SK-N-SH (cell line): ENCODE data around the gene CCDC127. TPM values are rescaled to one million over a fixed set of nuclear protein-coding genes. Genes with fewer than 3 reads are reported as not detected.
A peak's percentile ranks its signal among the peaks of the same experiment; 100 is the strongest.
"Not testable (repeated sequence)": the region's sequence is repeated elsewhere in the genome, so short reads cannot be mapped to it uniquely, and the experiment has no call there.

ENCODE experiments used
- CTCF ChIA-PET: fragments of 300-600, 350-600 bp; formaldehyde crosslinking; extraction: SDS; loops from one replicate; lab custom pipeline; 2021; lab: Yijun Ruan, JAX
- POLR2A ChIA-PET: fragments of 350-600 bp; sonication (Branson Sonifier 250); formaldehyde crosslinking; extraction: SDS; loops from one replicate; lab custom pipeline; 2020; ENCODE audit warnings: antibody characterized with exemption, inconsistent platforms; lab: Yijun Ruan, JAX
- DNase-seq: peaks from one replicate; pipeline ENCODE4 v3.0.0; 2012
- H2AFZ ChIP-seq: fragments of 200-600 bp; sonication (generic); 2 replicates; pipeline ENCODE4 v1.8.1; 2016; ENCODE audit warnings: antibody characterized with exemption, mild to moderate bottlenecking, low read depth
- H3F3A ChIP-seq: fragments of 200-600 bp; sonication (generic); replicated peaks from 2 replicates; pipeline ENCODE3; 2016; ENCODE audit warnings: antibody characterized with exemption, mild to moderate bottlenecking; ENCODE audit not compliant: insufficient read depth
- H3K27ac ChIP-seq, 2 experiments: fragments of 200-500 bp in 1 of 2; fragments of 200-600 bp in 1 of 2; sonication (Bioruptor generic) in 1 of 2; sonication (generic), shearing (Covaris generic) in 1 of 2; 2 replicates each; pipeline versions ENCODE4 v1.5.1 to v1.6.1; 2014 to 2016; ENCODE audit warnings: low read depth in 2 of 2, inconsistent platforms in 1 of 2, low read length in 1 of 2, mild to moderate bottlenecking in 1 of 2, mixed read lengths in 1 of 2
- H3K27me3 ChIP-seq: fragments of 200-600 bp; sonication (generic), shearing (Covaris generic); 2 replicates; pipeline ENCODE4 v1.6.1; 2016; ENCODE audit warnings: mixed run types; ENCODE audit not compliant: insufficient read depth
- H3K36me3 ChIP-seq, 2 experiments: fragments of 200-500 bp in 1 of 2; fragments of 200-600 bp in 1 of 2; sonication (Bioruptor generic) in 1 of 2; sonication (generic) in 1 of 2; replicated peaks in 1 of 2; 2 replicates each; pipeline versions ENCODE3 to v1.5.1; 2014 to 2016; ENCODE audit warnings: low read length in 1 of 2, mild to moderate bottlenecking in 1 of 2; ENCODE audit not compliant: insufficient read depth in 2 of 2, control insufficient read depth in 1 of 2
- H3K4me1 ChIP-seq, 2 experiments: fragments of 200-500 bp in 1 of 2; fragments of 200-600 bp in 1 of 2; sonication (Bioruptor generic) in 1 of 2; sonication (generic), shearing (Covaris generic) in 1 of 2; 2 replicates each; pipeline versions ENCODE4 v1.5.1 to v1.6.1; 2014 to 2016; ENCODE audit warnings: low read depth in 1 of 2, low read length in 1 of 2, mixed run types in 1 of 2; ENCODE audit not compliant: insufficient read depth in 2 of 2, control insufficient read depth in 1 of 2
- H3K4me2 ChIP-seq: fragments of 200-600 bp; sonication (generic), shearing (Covaris generic); 2 replicates; pipeline ENCODE4 v1.6.1; 2017; ENCODE audit warnings: mixed run types
- H3K4me3 ChIP-seq, 2 experiments: fragments of 200-500 bp in 1 of 2; fragments of 200-600 bp in 1 of 2; sonication (Bioruptor generic) in 1 of 2; sonication (generic), shearing (Covaris generic) in 1 of 2; 2 replicates each; pipeline versions ENCODE4 v1.5.1 to v1.8.1; 2014 to 2016; ENCODE audit warnings: low read depth in 2 of 2, inconsistent platforms in 1 of 2, low read length in 1 of 2, mild to moderate bottlenecking in 1 of 2, mixed read lengths in 1 of 2, moderate library complexity in 1 of 2
- H3K79me2 ChIP-seq: fragments of 200-600 bp; sonication (generic); 2 replicates; pipeline ENCODE4 v1.8.1; 2017; ENCODE audit warnings: mild to moderate bottlenecking; ENCODE audit not compliant: insufficient read depth
- H3K9ac ChIP-seq: fragments of 200-600 bp; sonication (generic); 2 replicates; pipeline ENCODE4 v1.6.1; 2017; ENCODE audit warnings: mixed run types
- H3K9me2 ChIP-seq: fragments of 200-600 bp; sonication (generic); 2 replicates; pipeline ENCODE4 v1.6.1; 2017; ENCODE audit warnings: mixed run types
- H3K9me3 ChIP-seq: fragments of 200-600 bp; sonication (generic); 2 replicates; pipeline ENCODE4 v1.6.1; 2017; ENCODE audit warnings: mixed run types, mild to moderate bottlenecking, moderate library complexity
- H4K20me1 ChIP-seq: fragments of 200-600 bp; sonication (generic); 2 replicates; pipeline ENCODE4 v1.6.1; 2017; ENCODE audit warnings: mild to moderate bottlenecking, mixed run types; ENCODE audit not compliant: insufficient read depth
- CTCF ChIP-seq: fragments of 200-600 bp; sonication (generic); IDR thresholded peaks from 2 replicates; pipeline ENCODE4 v1.6.1; 2017; ENCODE audit warnings: antibody characterized with exemption, mild to moderate bottlenecking, moderate library complexity
- EZH2phosphoT487 ChIP-seq: fragments of 200-600 bp; sonication (generic); IDR thresholded peaks from 2 replicates; pipeline ENCODE4 v1.6.1; 2017; ENCODE audit warnings: low read depth, mixed run types, mild to moderate bottlenecking, antibody characterized with exemption, moderate library complexity, borderline replicate concordance
- FOSL2 ChIP-seq: IDR thresholded peaks from 2 replicates; pipeline ENCODE4 v1.4.0; 2012; ENCODE audit warnings: low read depth, mild to moderate bottlenecking, moderate library complexity, borderline replicate concordance
- MAX ChIP-seq: IDR thresholded peaks from 2 replicates; pipeline ENCODE4 v1.4.0; 2012; ENCODE audit warnings: low read depth
- NFIC ChIP-seq: IDR thresholded peaks from 2 replicates; pipeline ENCODE4 v1.4.0; 2012; ENCODE audit warnings: borderline replicate concordance
- RAD21 ChIP-seq: IDR thresholded peaks from 2 replicates; pipeline ENCODE4 v1.6.1; 2012; ENCODE audit warnings: mild to moderate bottlenecking, low read length
- RFX5 ChIP-seq: IDR thresholded peaks from 2 replicates; pipeline ENCODE4 v1.6.1; 2012; ENCODE audit warnings: mild to moderate bottlenecking, improper control_type of control experiment, low read length
- RXRA ChIP-seq: IDR thresholded peaks from 2 replicates; pipeline ENCODE4 v1.4.0; 2012; ENCODE audit warnings: low read depth, mild to moderate bottlenecking, borderline replicate concordance
- TCF12 ChIP-seq: IDR thresholded peaks from 2 replicates; pipeline ENCODE4 v1.4.0; 2012
- USF1 ChIP-seq: IDR thresholded peaks from 2 replicates; pipeline ENCODE4 v1.4.0; 2012; ENCODE audit warnings: low read depth, borderline replicate concordance
- WGBS: methylation state at CpG from one replicate; pipeline ENCODE4 v1.1.6; 2017; ENCODE audit warnings: low lambda C conversion rate; 5-methylcytosine and 5-hydroxymethylcytosine counted together
- polyA plus RNA-seq, 3 experiments: library from polyadenylated mRNA; depleted of rRNA; stranded (reverse); fragments of >200 nt; gene quantifications; 2 replicates each; pipeline ENCODE4 v1.2.3, GENCODE V29; 2012

CCDC127 gene
- polyA plus RNA-seq, 1 of the 3 experiments (the other 2 are of a cell fraction), result 3.9 TPM

- TF ChIP-seq RFX5 (no peak), RAD21 (no peak), MAX (no peak), FOSL2 (no peak)
Measured at GRCh38 chr5:264338-264737, 46.4 kb upstream of the CCDC127 start (continued).

GRCh38 chr5:263275-263974, 45.5 kb upstream of the CCDC127 start:
- CTCF ChIA-PET, H3K4me3 ChIP-seq, H3K79me2 ChIP-seq, DNase-seq, H4K20me1 ChIP-seq, H3K9me2 ChIP-seq, POLR2A ChIA-PET, H3K9ac ChIP-seq, H3K4me1 ChIP-seq, H2AFZ ChIP-seq, H3K27me3 ChIP-seq, H3K9me3 ChIP-seq: not testable (repeated sequence)
- peak; percentile 26; the same call in 1 of the 2 replicates for TF ChIP-seq NFIC
- 75% methylated on average over 9 of the region's 9 CpGs for WGBS
- Histone ChIP-seq H3F3A (peaks cover 18% of the 10 kb centered on the region), H3K27ac (peak overlapping the region; percentile 47; a peak in 3 of 4 replicates), H3K4me2 (peak overlapping the region; percentile 7; the same call in 1 of the 2 replicates), H3K36me3 (peaks cover 8 to 18% of the 10 kb centered on the region in 2 experiments)

- Histone ChIP-seq H3K4me3 (no peak overlapping the region), H2AFZ (no peak overlapping the region), H3K27me3 (no peaks in the 10 kb centered on the region), H3K4me2 (no peak overlapping the region), H3K9me2 (no peaks in the 10 kb centered on the region), H3F3A (peaks cover 21% of the 10 kb centered on the region), H3K79me2 (peaks cover 8% of the 10 kb centered on the region; the same call in 1 of the 2 replicates), H3K27ac (no peak overlapping the region), H3K36me3 (peaks cover 15 to 29% of the 10 kb centered on the region in 2 experiments), H3K4me1 (peaks cover 3 to 8% of the 10 kb centered on the region in 2 experiments; a peak in 2 of 4 replicates), H3K9ac (no peak overlapping the region), H4K20me1 (no peaks in the 10 kb centered on the region), H3K9me3 (no peaks in the 10 kb centered on the region)
- 99% methylated on average over 11 of the region's 13 CpGs for WGBS
- no peak for DNase-seq
- ChIA-PET POLR2A (no interaction called here), CTCF (no interaction called here)
- TF ChIP-seq USF1 (no peak), TCF12 (no peak), RXRA (no peak), RFX5 (no peak), CTCF (no peak), EZH2phosphoT487 (no peak)
Measured at GRCh38 chr5:257148-257547, 39.2 kb upstream of the CCDC127 start.

GRCh38 chr5:256347-256746, 38.4 kb upstream of the CCDC127 start:
- H3K27me3 ChIP-seq, H3K27ac ChIP-seq, H4K20me1 ChIP-seq, H3K9me2 ChIP-seq, CTCF ChIA-PET, H3K4me2 ChIP-seq, H3K4me3 ChIP-seq, H3K4me1 ChIP-seq, H2AFZ ChIP-seq, H3K9ac ChIP-seq, H3K9me3 ChIP-seq, POLR2A ChIA-PET, DNase-seq, H3K79me2 ChIP-seq: not testable (repeated sequence)
- H3F3A ChIP-seq, result peaks cover 23% of the 10 kb centered on the region
- peaks cover 15 to 29% of the 10 kb centered on the region in 2 experiments for H3K36me3 ChIP-seq
- 97% methylated on average over 8 of the region's 8 CpGs for WGBS

- Histone ChIP-seq H3F3A (peaks cover 24% of the 10 kb centered on the region), H3K36me3 (peaks cover 15 to 29% of the 10 kb centered on the region in 2 experiments)
- H3K27me3 ChIP-seq, H3K27ac ChIP-seq, H3K4me2 ChIP-seq, H3K4me1 ChIP-seq, DNase-seq, H3K9ac ChIP-seq, H4K20me1 ChIP-seq, H3K4me3 ChIP-seq, H3K9me3 ChIP-seq, POLR2A ChIA-PET, H3K9me2 ChIP-seq, H2AFZ ChIP-seq, CTCF ChIA-PET, H3K79me2 ChIP-seq: not testable (repeated sequence)
- 96% methylated on average over 7 of the region's 7 CpGs for WGBS
Measured at GRCh38 chr5:255116-255515, 37.2 kb upstream of the CCDC127 start.
